H9 (cell line): ENCODE results near the gene SERPINB5. TPM values are rescaled to one million over a fixed set of nuclear protein-coding genes. Genes with fewer than 3 reads are reported as not detected.

Experiments
- DNase-seq: peaks from one replicate; pipeline ENCODE4 v3.0.0-alpha.2; 2017
- H2AFZ ChIP-seq: one replicate; pipeline ENCODE4 v1.6.1; 2013; ENCODE audit warnings: mild to moderate bottlenecking, low read length, control low read depth, moderate library complexity
- H2AK5ac ChIP-seq: 2 replicates; pipeline ENCODE4 v1.6.1; 2013; ENCODE audit warnings: low read length, control low read depth, mixed read lengths; ENCODE audit not compliant: insufficient read length
- H2BK120ac ChIP-seq: one replicate; pipeline ENCODE4 v1.6.1; 2013; ENCODE audit warnings: low read depth, mild to moderate bottlenecking, low read length, control low read depth, inconsistent platforms; ENCODE audit not compliant: poor library complexity, severe bottlenecking
- H2BK12ac ChIP-seq: 2 replicates; pipeline ENCODE4 v1.6.1; 2013; ENCODE audit warnings: low read length, control low read depth, mixed read lengths, low read depth; ENCODE audit not compliant: insufficient read length
- H2BK15ac ChIP-seq: 2 replicates; pipeline ENCODE4 v1.6.1; 2013; ENCODE audit warnings: low read depth, low read length, control low read depth
- H2BK20ac ChIP-seq: one replicate; pipeline ENCODE4 v1.6.1; 2013; ENCODE audit warnings: low read depth, mild to moderate bottlenecking, low read length, control low read depth, inconsistent platforms; ENCODE audit not compliant: poor library complexity, severe bottlenecking
- H2BK5ac ChIP-seq: 2 replicates; pipeline ENCODE4 v1.6.1; 2013; ENCODE audit warnings: low read length, control low read depth, mixed read lengths; ENCODE audit not compliant: insufficient read length
- H3K14ac ChIP-seq: 2 replicates; pipeline ENCODE4 v1.6.1; 2013; ENCODE audit warnings: low read length, control low read depth; ENCODE audit not compliant: insufficient read depth
- H3K18ac ChIP-seq: 2 replicates; pipeline ENCODE4 v1.6.1; 2013; ENCODE audit warnings: low read depth, mild to moderate bottlenecking, mixed read lengths, low read length, control low read depth; ENCODE audit not compliant: insufficient read length
- H3K23ac ChIP-seq: 2 replicates; pipeline ENCODE4 v1.6.1; 2013; ENCODE audit warnings: low read length, control low read depth, mixed read lengths, low read depth; ENCODE audit not compliant: insufficient read length
- H3K23me2 ChIP-seq: 2 replicates; pipeline ENCODE4 v1.6.1; 2013; ENCODE audit warnings: low read depth, mild to moderate bottlenecking, mixed read lengths, low read length, control low read depth; ENCODE audit not compliant: insufficient read length, poor library complexity, severe bottlenecking
- H3K27ac ChIP-seq: 2 replicates; pipeline ENCODE4 v1.5.1; 2013; ENCODE audit warnings: low read length, control low read depth, mixed read lengths, low read depth; ENCODE audit not compliant: insufficient read length
- H3K27me3 ChIP-seq: 2 replicates; pipeline ENCODE4 v1.6.1; 2013; ENCODE audit warnings: low read length, control low read depth, inconsistent platforms; ENCODE audit not compliant: insufficient read depth
- H3K4ac ChIP-seq: 2 replicates; pipeline ENCODE4 v1.6.1; 2013; ENCODE audit warnings: low read depth, mild to moderate bottlenecking, control low read depth, inconsistent platforms, low read length, moderate library complexity
- H3K4me1 ChIP-seq: 2 replicates; pipeline ENCODE4 v1.6.1; 2013; ENCODE audit warnings: low read length, control low read depth, inconsistent platforms; ENCODE audit not compliant: insufficient read depth
- H3K4me2 ChIP-seq: 2 replicates; pipeline ENCODE4 v1.6.1; 2013; ENCODE audit warnings: low read length, control low read depth, mixed read lengths; ENCODE audit not compliant: insufficient read length, insufficient read depth
- H3K56ac ChIP-seq: 2 replicates; pipeline ENCODE4 v1.6.1; 2013; ENCODE audit warnings: low read depth, mild to moderate bottlenecking, mixed read lengths, low read length, control low read depth; ENCODE audit not compliant: insufficient read length
- H3K79me1 ChIP-seq: 2 replicates; pipeline ENCODE4 v1.6.1; 2013; ENCODE audit warnings: low read depth, mild to moderate bottlenecking, moderate library complexity, low read length, control low read depth, inconsistent platforms; ENCODE audit not compliant: insufficient read depth, poor library complexity, severe bottlenecking
- H3K79me2 ChIP-seq: 2 replicates; pipeline ENCODE4 v1.6.1; 2013; ENCODE audit warnings: low read length, control low read depth, inconsistent platforms; ENCODE audit not compliant: insufficient read depth
- H3K9ac ChIP-seq: 2 replicates; pipeline ENCODE4 v1.6.1; 2013; ENCODE audit warnings: low read length, control low read depth, mixed read lengths; ENCODE audit not compliant: insufficient read length; ENCODE audit errors: extremely low read depth
- H3K9me3 ChIP-seq: one replicate; pipeline ENCODE4 v1.6.1; 2013; ENCODE audit warnings: low read depth, low read length, inconsistent platforms; ENCODE audit not compliant: control insufficient read depth
- H3T11ph ChIP-seq: one replicate; pipeline ENCODE4 v1.6.1; 2013; ENCODE audit warnings: mild to moderate bottlenecking, low read length, control low read depth, inconsistent platforms
- H4K20me1 ChIP-seq: one replicate; pipeline ENCODE4 v1.6.1; 2013; ENCODE audit not compliant: control insufficient read depth, insufficient read length, insufficient read depth
- H4K5ac ChIP-seq: 2 replicates; pipeline ENCODE4 v1.6.1; 2013; ENCODE audit warnings: low read depth, mild to moderate bottlenecking, mixed read lengths, low read length, control low read depth; ENCODE audit not compliant: insufficient read length
- H4K8ac ChIP-seq: replicated peaks from 2 replicates; pipeline ENCODE4 v1.6.1; 2013; ENCODE audit warnings: low read length, control low read depth, mixed read lengths, low read depth; ENCODE audit not compliant: insufficient read length
- H4K91ac ChIP-seq: 2 replicates; pipeline ENCODE4 v1.6.1; 2013; ENCODE audit warnings: low read depth, mild to moderate bottlenecking, moderate library complexity, mixed read lengths, low read length, control low read depth; ENCODE audit not compliant: insufficient read length
- H3K27ac Mint-ChIP-seq, 3 experiments: 2 replicates in 2 of 3; 3 replicates in 1 of 3; pipeline ENCODE4 v1.8.0; 2020 to 2021; ENCODE audit warnings: mixed read lengths in 3 of 3, mild to moderate bottlenecking in 1 of 3, moderate library complexity in 1 of 3
- H3K27me3 Mint-ChIP-seq: 2 replicates; pipeline ENCODE4 v1.8.0; 2021; ENCODE audit warnings: low read depth, mild to moderate bottlenecking, moderate library complexity, mixed read lengths
- H3K36me3 Mint-ChIP-seq, 3 experiments: 2 replicates in 2 of 3; 3 replicates in 1 of 3; pipeline ENCODE4 v1.8.0; 2020 to 2021; ENCODE audit warnings: low read depth in 3 of 3, mixed read lengths in 3 of 3; ENCODE audit not compliant: insufficient read depth in 1 of 3
- H3K4me1 Mint-ChIP-seq, 2 experiments: 2 replicates each; pipeline ENCODE4 v1.8.0; 2020; ENCODE audit warnings: mixed read lengths in 2 of 2
- H3K4me3 Mint-ChIP-seq, 2 experiments: 2 replicates in 1 of 2; 3 replicates in 1 of 2; pipeline ENCODE4 v1.8.0; 2020 to 2021; ENCODE audit warnings: mild to moderate bottlenecking in 2 of 2, mixed read lengths in 2 of 2, moderate library complexity in 1 of 2
- H3K9me3 Mint-ChIP-seq, 2 experiments: 2 replicates in 1 of 2; 3 replicates in 1 of 2; pipeline ENCODE4 v1.8.0; 2020; ENCODE audit warnings: mild to moderate bottlenecking in 2 of 2, mixed read lengths in 2 of 2, moderate library complexity in 1 of 2
- WGBS: extraction: QIAGEN DNeasy Blood & Tissue Kit; methylation state at CpG from one replicate; pipeline ENCODE4 v1.1.7; 2013; ENCODE audit warnings: missing lambda C conversion rate, low lambda C conversion rate, mixed read lengths; ENCODE audit not compliant: insufficient read length; ENCODE audit errors: extremely low coverage; 5-methylcytosine and 5-hydroxymethylcytosine counted together
- total RNA-seq: library from RNA; stranded (reverse); gene quantifications from 2 replicates; pipeline ENCODE4 v1.2.1, GENCODE V29; 2021
- TF ChIP-seq, protein P1 (sequence below): fragments of 200-600 bp; sonication (generic); conservative IDR thresholded peaks from 3 replicates; pipeline ENCODE4 v1.8.0; 2021; ENCODE audit warnings: antibody characterized with exemption, mild to moderate bottlenecking

The SERPINB5 gene
- total RNA-seq, 1 experiment from 2014 or later = not detected

DNA sequence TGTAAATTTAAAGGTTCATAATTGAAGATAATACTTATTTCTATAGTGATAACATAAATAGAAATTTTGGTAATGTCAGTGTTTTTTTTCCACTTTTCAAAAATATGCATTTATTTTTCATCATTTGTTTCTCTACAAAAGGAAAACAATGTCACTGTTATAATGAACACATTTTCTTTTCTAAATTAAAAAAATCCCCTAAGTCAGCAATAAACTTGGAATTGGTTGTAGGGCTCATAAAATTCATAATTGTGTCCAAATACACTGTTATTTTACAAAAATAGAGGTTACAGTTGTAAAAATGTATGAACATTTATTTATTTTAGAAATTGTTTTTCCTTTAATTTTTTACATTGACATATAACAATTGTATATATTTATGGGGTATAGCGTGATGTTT, 39.0 kb downstream of the SERPINB5 start:
- no peaks in the 10 kb centered on the region for H3K36me3 Mint-ChIP-seq
- Histone ChIP-seq H4K91ac (no peak overlapping the region), H3K9me3 (no peaks in the 10 kb centered on the region), H2BK15ac (no peak overlapping the region), H4K5ac (no peak overlapping the region), H2AFZ (no peak overlapping the region), H3K56ac (no peak overlapping the region), H3K9ac (no peak overlapping the region), H3K79me2 (no peaks in the 10 kb centered on the region), H3K23me2 (peaks cover 2% of the 10 kb centered on the region), H3T11ph (no peak overlapping the region), H2BK120ac (no peak overlapping the region), H3K79me1 (no peaks in the 10 kb centered on the region), H3K27me3 (no peaks in the 10 kb centered on the region), H3K18ac (no peak overlapping the region), H2BK20ac (no peak overlapping the region), H3K14ac (no peak overlapping the region), H3K4me1 (peaks cover 4% of the 10 kb centered on the region; the same call in 1 of the 2 replicates), H2BK5ac (no peak overlapping the region), H3K4me2 (no peak overlapping the region), H4K20me1 (no peaks in the 10 kb centered on the region), H3K4ac (no peak overlapping the region), H2AK5ac (no peak overlapping the region), H3K27ac (no peak overlapping the region), H2BK12ac (no peak overlapping the region), H4K8ac (no peak overlapping the region), H3K23ac (no peak overlapping the region)
- TF ChIP-seq, protein P1, sequence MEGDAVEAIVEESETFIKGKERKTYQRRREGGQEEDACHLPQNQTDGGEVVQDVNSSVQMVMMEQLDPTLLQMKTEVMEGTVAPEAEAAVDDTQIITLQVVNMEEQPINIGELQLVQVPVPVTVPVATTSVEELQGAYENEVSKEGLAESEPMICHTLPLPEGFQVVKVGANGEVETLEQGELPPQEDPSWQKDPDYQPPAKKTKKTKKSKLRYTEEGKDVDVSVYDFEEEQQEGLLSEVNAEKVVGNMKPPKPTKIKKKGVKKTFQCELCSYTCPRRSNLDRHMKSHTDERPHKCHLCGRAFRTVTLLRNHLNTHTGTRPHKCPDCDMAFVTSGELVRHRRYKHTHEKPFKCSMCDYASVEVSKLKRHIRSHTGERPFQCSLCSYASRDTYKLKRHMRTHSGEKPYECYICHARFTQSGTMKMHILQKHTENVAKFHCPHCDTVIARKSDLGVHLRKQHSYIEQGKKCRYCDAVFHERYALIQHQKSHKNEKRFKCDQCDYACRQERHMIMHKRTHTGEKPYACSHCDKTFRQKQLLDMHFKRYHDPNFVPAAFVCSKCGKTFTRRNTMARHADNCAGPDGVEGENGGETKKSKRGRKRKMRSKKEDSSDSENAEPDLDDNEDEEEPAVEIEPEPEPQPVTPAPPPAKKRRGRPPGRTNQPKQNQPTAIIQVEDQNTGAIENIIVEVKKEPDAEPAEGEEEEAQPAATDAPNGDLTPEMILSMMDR = no peak
- no peak overlapping the region for H3K27ac Mint-ChIP-seq
- no peaks in the 10 kb centered on the region; the same call in 1 of the 2 replicates for H3K27me3 Mint-ChIP-seq
- DNase-seq = no peak
- no CpG with 5 or more reads among the region's 1 CpG for WGBS
- H3K4me3 Mint-ChIP-seq = no peak overlapping the region
- H3K9me3 Mint-ChIP-seq = no peaks in the 10 kb centered on the region
- H3K4me1 Mint-ChIP-seq = peaks cover 45 to 53% of the 10 kb centered on the region in 2 experiments
